ENCODE measurements around the gene TBX4.

Gene TBX4

DNA sequence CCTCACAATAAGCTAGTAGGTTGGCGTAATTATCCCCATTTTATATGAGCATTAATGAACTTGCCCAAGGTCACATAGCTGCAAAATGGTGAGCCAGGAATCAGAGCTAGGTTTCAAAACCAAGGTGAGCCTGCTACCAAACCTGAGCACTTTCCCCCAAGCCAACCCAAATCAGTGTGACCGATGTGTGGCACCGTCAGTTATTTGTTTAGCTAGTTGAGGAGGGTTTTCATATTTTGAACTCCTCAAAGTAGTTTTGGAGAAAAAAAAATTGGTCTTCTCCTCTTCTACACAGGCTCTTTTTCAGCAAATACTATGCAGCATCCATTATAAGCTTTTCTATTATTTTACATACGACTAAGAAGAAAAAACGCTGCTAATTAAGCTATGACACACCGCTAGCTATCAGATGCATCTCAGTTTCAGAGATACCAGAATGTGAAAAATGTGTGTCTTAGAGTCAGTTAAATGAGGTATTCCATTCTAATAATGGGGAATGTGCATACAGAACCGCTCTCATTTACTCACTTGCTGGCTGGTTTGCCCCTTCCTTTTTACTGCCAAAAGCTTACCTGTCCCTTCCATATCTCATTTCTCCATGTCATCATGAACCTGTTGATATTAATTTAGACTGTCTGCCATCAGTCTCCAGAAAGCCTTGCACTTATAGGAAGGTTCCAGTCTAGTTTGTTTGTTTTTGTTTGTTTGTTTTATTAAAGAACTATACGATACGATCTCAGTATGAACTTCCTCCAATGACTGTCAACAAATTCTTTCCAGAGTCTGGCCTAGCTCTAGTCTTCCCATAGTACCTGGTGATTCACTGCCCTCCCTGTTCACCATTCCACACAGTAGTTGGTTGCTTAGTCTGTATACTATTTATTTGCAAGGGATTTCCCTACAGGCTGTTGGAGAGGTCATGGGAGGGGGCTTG, 2.2 kb upstream of the TBX4 start:
- H3K4me3 ChIP-seq (ENCODE audit: low read depth, low read length) = no peak overlapping the region
- DNase-seq (ENCODE audit: low read depth) = no peak

DNA sequence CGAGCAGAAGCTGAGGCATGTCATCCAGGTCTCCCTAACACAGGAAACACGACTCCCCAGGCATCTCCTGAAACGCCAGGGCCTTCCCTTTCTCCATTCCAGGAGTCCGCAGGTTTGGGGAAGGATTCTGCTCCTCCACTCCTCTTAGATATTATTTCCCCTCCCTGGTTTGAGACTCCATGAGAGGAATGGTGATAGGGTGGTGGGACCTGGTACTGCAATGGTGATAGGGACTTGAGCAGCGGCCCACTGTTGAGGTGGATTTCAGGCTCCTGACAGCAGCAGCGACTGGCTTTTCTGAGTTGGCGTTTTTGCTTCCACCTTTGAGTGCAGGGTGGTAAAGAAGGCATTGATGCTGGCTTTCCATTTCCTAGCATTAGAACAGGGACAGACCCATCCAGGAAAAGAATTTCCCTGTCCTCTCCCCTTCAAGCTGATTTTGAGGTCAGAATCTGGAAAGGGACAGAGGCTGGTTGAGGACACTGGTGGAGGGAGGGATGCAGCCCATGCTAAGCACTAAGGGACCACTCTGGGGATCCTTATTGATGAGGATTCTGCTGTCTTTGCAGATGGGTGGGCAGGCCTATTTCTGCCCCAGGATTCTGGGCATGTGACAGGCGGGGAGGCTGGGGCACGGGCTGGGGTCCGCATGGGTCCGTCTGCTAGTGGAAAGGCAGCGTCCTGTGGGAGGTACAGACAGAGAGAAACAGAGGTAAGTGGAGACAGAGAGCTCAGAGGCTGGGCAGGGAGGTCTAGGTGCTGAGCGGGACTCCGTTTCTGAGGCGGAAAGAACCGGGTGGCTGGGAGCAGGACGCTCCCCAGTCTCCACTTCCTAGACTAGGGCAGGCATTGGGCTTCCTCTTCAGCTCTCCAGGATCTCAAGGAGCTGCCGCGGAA, 1.3 kb upstream of the TBX4 start:
- H3K4me3 ChIP-seq (ENCODE audit: low read depth, low read length) = no peak overlapping the region
- no peak for DNase-seq (ENCODE audit: low read depth)

DNA sequence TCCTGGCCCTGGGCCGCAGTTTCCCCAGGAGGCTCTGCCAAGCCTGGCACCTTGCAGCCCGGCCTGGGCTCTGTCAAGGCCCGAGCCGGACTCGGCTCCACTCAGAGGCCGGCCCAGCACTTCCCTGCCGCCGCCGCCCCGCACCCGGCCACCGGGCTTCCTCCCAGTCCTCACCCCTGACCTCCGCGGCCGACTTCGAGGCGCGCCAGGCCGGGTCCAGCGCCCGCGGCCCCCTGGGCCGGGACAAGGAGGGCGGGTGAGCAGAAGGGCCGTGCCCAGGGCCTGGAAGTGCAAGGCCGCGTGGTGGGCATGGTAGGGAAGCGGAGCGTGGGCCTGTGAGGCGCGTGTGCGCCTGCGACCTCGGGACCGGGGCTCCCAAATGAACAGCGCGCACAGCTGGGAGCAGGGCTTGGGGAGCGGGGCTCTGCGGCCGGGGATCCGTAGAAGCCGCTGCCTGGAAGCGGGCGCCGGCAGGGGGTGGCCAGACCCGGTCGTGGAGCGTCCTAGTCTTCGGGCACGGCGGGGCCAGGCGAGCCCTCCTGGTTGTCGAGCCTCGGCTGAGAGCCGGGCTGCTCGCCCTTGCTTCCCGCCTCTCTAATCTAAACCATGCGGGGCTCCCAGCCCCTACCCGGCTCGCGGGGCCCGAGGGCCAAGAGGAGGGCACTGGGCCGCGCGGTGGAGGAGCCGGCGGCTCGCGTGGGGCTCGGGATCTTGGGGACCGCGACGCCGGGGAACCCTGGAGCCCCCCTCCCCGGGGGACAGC, 503 bp upstream of the TBX4 start:
- no peak for DNase-seq (ENCODE audit: low read depth)
- peak overlapping the region; percentile 29 for H3K4me3 ChIP-seq (ENCODE audit: low read depth, low read length)

DNA sequence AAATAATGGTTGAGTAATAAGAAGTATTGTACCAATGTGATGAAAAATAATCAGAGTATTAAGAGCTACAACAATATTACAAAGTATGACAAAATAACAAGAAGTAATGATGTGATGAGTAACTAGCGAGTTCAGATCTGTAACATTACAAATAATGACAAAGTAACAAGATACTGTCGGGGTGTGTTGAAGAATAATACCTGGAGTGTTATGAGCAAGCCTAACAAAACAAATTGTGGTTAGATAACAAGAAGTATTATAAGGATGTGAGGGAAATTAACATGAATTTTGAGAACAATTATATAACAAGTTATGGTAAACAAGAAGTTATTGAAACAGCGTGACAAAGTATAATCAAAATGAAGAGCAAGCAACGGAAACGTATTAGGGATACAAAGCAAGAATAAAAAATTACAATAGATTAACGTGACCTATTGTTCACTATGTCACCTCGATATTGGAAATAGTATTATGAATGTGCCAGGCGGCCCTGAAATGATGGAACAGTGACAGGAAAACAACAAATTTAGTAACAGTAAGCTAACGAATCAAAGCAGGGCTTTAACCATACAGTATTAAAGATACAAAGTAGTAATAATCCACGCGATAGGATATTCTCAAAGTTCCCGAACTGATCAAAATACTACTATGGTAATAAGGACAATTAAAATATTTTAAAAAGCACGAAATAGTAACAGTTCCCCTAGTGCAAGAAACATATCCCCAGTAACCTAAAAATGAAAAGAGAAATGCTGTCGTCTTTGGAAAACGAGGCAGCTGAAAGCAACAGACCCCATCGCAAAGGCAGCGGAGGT, 1.6 kb downstream of the TBX4 start:
- no peak overlapping the region for H3K4me3 ChIP-seq (ENCODE audit: low read depth, low read length)
- DNase-seq (ENCODE audit: low read depth) = no peak

DNA sequence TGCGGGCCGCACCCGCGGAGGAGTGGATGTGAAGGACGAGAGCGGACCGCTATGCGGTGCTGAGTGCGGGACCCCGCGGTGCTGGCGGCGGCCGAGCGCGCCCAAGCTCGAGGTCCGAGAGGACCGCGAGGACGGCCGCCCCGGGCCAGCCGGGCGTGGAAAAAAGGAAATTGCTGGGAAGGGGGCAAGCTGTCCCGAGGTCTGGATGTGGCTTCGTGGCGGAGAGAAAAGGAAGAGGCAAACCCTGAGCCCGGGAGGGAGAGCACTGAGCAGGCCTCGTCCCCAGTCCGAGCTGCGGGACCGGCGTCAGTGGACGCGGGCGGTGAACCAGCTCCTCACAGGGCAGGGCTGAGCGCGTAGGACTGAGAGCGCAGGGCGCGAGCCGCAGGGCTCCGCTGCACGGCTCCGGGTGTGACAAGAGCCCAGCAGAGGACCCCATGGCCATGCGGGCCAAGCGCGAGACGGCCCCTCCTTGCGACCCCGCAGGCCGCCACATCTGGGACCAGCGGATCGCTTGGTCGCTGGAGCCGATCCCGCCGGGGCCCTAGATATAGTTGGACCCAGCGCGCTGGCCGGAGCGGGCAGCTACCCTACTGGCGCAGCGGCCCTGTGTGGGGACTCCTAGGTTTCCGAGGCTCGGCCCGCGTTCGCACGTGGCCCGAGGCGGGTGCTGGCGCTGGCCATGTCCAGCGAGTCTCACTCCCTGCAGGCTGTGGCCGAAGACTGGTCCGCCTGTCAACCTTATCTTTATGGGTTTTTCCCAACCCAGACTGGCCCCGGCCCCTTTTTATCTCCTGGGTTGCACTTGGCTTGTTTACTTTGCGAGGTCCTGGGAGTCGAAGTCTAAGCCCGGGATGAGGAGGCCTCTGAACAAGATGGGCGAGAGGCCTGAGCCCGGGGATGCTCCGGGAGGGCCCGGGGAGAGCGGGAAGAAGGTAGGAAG, 2.4 kb downstream of the TBX4 start:
- peak overlapping the region; percentile 5 for H3K4me3 ChIP-seq (ENCODE audit: low read depth, low read length)
- DNase-seq (ENCODE audit: low read depth) = no peak

DNA sequence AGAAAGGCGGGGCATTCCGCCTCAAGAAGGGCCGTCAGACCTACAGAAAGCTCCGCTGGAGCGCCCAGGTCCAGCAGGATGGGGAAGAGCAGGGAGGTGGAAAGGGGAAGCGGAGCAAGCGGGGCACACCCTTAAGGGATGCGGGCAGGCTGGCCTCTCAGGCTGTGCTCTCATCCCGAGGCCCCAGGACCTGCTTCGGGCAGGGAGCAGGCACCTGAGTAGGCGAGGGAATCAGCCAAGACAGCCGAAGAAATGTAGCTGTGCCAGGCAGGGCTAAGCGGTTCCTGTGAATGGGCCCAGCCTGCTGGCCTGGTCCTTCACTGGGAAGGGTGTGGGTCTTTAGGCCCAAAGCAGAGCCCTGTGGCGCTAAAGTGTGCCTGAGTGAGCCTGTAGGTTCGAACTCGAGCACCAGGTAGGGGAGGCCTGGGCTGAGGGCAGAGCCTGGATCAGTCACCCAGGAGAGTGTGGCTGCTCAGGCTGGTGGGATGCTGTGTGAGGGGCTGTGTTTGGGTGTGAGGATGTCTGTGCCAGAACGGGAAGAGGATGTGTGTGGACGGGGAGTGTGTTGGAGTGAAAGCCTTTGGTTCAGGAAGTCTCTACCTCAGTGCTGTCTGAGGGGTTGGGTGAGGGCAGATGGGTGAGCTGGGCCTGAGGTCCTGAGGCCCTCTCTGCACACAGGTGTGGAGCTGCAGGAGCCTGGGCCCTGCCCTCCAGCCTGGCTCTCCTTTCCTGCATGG, 3.3 kb downstream of the TBX4 start:
- no peak for DNase-seq (ENCODE audit: low read depth)
- no peak overlapping the region for H3K4me3 ChIP-seq (ENCODE audit: low read depth, low read length)

DNA sequence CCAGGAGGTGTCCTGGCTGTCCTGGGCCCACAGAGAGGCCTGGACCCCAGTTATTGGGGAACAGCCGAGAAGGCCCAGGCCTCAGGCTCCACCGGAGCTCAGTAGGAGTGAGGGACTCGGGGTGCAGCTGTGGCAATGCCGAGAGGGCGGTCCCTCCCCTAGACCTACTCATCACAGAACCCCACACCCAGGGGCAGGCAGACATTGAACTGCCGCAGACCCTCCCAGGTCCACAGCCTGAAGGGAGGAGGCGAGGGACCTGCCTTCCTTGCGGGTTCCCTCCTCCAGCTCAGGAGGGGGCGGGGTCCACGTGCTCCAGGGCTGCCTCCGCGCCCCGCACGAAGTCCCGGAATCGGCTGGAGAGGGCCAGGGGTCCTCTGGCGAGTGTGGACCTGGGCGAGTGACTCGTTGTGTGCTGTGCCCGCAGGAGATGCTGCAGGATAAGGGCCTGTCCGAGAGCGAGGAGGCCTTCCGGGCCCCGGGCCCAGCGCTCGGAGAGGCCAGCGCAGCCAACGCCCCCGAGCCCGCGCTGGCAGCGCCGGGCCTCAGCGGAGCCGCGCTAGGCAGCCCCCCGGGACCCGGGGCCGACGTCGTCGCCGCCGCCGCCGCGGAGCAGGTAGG, 3.9 kb downstream of the TBX4 start:
- H3K4me3 ChIP-seq (ENCODE audit: low read depth, low read length) = no peak overlapping the region
- no peak for DNase-seq (ENCODE audit: low read depth)

DNA sequence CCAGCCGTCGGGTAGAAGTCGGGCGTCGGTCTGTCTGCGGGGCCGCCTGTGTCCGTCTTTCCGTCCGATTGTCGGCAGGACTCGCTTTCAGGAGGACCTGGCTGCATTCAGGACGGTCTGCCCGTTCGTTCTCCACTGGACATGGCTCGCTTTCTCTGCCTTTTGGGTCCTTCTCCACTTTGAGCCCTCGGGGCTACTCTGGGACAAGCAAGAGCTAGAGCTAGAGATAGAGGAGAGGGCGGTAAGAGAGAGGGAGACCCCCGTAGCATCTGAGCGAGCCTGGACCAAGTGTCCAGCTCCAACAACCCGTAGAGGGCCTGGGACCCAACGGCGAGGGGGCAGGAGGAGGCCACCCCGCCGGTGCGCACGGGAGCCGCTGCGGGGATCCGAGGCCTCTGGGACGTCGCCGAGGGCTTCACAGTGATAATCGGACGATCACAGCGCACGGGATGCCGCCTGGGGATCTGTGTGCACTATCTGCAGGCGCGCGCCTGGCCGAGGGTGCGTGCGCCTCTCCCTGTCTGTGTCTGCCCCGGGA, 4.5 kb downstream of the TBX4 start:
- no peak for DNase-seq (ENCODE audit: low read depth)
- H3K4me3 ChIP-seq (ENCODE audit: low read depth, low read length) = no peak overlapping the region

DNA sequence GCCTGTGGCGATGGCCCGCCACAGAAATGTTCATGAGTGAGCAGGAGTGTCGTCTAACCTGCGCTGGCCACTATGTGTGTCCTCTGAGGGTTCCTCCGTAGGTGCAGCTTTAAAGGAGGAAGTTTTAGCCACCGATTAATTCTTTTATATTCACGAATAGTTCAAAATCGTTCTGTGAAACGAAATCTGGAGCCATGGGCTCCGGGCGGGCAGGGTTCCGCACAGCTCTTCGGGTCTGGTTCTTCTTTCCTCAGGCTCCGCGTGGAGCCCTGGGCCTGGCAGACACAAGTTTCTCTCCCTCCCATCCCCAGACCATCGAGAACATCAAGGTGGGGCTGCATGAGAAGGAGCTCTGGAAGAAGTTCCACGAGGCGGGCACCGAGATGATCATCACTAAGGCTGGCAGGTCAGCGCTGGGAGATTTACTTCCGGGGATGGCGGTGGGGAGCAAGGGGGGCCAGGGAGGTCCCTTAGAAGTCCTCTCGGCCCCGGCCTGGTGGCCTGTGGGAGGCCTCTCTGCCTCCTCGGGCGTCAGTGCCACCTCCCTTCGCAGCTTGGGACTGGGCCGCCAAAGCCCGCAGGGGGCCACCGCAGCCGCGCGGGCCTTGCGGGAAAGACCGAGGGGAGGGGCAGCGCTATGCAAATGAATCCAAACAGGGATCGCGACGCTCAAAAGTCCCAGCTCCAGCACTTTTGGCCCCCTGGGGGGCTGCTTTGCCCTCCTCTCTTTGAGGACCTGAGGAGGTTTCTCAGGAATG, 5.2 kb downstream of the TBX4 start:
- no peak overlapping the region for H3K4me3 ChIP-seq (ENCODE audit: low read depth, low read length)

DNA sequence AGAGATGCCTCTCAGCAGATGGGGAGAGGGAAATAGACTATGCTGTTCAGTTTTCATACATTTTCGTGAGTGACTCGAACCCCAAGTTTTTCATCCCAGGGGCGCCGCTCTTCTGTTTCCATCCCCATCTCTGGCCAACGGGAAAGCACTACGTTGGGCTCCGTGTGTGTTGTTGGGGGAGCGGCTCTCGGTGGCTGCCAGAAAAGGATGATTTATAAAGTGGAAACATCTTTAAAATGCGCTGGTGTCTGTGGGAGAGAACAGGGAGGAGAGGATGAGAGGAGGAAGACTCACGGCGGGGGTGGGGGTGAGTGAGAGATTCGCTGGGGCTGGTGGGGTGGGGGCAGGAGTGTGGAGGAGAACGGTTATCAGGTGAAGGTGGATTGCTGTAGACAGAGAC, 5.8 kb downstream of the TBX4 start:
- no peak for DNase-seq (ENCODE audit: low read depth)
- no peak overlapping the region for H3K4me3 ChIP-seq (ENCODE audit: low read depth, low read length)

More for the DNA sequence above, 5.2 kb downstream of the TBX4 start:
- DNase-seq (ENCODE audit: low read depth) = no peak

DNA sequence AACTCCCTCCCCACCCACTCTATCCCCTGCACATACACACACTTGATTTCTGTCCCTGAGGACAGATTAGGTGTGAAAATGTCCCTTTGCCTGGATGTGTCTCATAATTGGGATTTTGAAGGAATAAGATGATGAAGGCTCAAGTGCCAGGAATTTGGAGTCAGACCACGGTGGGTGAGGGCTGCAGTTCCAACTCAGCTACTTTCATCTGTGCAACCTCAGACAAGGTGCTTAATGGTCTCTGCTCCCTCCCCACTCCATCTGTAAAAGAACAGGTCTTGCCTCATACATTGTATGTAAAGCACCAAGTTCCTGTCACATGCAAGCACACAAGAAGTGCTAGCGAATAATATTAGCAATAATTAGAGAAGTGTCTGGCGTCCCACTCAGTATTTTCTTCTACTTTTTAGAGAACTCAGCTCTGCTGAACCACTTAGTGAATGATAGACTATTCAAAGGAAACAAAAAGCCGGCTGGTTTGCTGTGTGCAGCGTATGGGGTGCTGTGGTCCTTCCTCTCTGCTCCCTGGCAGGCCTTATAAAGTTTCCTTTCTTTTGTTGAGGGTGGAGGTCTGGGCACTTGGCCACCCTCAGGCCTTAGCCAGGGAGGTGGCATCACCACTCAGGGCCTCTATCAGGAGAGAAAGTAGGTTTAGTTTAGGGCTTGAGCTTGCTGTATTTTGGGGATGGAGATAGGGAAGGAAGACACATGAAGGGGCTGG, 6.4 kb downstream of the TBX4 start:
- H3K4me3 ChIP-seq (ENCODE audit: low read depth, low read length) = no peak overlapping the region
- no peak for DNase-seq (ENCODE audit: low read depth)

DNA sequence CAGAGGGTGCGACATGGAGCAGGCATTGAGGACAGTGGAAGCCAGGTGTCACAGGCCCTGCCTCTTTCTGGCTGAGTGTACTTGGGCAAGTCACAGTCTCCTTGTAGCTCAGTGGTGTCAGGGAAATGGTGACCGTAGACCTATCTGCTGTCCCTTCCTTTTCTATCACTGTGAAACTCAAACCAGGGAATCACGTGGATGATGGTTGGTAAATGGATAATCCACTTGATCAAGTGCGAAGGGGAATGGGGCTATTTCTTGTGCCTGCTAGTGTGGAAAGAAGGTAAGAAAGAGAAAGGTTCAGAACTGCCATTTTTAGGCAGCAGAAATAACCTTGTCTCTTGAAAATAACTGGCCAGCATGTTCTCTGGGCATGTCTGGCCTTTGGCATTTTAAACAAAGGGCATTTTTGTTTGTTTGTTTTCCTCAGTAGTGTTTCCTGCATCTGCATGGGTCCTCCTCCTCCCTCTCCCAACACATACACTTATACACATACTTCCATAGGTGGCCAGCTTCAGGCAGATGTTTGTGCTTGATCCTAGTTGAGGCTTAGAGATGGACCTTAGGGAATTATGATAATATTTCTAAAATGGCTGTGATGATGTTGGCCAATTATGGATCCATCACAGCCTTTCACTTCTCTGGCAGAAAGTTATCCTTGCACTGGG, 7.1 kb downstream of the TBX4 start:
- no peak overlapping the region for H3K4me3 ChIP-seq (ENCODE audit: low read depth, low read length)
- no peak for DNase-seq (ENCODE audit: low read depth)

DNA sequence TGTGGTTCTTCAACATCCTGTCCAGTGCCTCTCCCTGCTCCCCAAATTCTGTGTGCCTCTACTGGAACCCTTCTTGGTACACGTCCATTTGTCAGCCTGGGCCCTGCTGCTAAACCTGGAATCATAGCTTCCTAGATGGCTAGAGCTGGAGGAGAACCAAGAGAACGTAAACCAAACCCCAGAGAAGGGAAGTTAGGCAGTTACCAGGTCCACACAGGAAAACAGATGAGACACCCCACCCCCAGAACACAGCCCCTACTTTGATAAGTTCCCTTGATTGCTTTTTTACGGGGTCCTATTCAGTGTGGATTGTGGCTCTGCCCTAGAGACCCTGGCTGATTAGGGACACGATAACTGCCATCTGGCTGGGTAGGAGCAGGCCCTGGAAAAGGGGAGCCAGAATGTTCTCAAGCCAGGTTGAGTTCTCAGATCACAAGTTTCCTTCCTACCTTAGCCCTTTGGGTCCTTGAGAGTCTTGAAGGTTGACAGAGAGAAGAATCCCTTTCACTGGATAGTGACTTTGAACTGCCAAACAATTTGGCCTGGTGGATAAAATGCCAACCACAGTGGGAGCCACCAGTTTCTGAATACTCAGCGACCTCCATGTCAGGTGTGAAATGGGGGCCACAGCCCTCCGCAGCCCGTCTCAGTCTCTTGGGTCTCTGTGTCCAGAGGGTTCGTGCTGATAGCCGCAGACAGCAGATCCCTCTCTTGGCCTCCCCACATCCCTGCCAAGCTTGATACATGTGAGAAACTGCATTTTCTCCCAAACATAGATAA, 7.9 kb downstream of the TBX4 start:
- no peak overlapping the region for H3K4me3 ChIP-seq (ENCODE audit: low read depth, low read length)
- no peak for DNase-seq (ENCODE audit: low read depth)

Data from skeletal muscle cell (primary cell).